ENCODE results near the gene AK5.
"Not testable (repeated sequence)": the region's sequence is repeated elsewhere in the genome, so short reads cannot be mapped to it uniquely, and the experiment has no call there.

Gene AK5

GRCh38 chr1:77290576-77290975 lies 8.8 kb downstream of the AK5 start:
- Histone ChIP-seq H3K36me3 (ENCODE audit: control insufficient read depth, low read depth, low read length) (no peaks in the 10 kb centered on the region), H3K9me3 (ENCODE audit: control insufficient read depth, low read depth, low read length) (no peaks in the 10 kb centered on the region), H3K9ac (ENCODE audit: low read length) (no peak overlapping the region), H3K4me3 (ENCODE audit: low read length) (no peak overlapping the region), H3K4me1 (ENCODE audit: control insufficient read depth, low read depth, low read length) (no peaks in the 10 kb centered on the region), H3K27ac (ENCODE audit: low read length) (no peak overlapping the region), H3K27me3 (ENCODE audit: control insufficient read depth, insufficient read depth, low read length) (peaks cover under 1% of the 10 kb centered on the region)

DNA sequence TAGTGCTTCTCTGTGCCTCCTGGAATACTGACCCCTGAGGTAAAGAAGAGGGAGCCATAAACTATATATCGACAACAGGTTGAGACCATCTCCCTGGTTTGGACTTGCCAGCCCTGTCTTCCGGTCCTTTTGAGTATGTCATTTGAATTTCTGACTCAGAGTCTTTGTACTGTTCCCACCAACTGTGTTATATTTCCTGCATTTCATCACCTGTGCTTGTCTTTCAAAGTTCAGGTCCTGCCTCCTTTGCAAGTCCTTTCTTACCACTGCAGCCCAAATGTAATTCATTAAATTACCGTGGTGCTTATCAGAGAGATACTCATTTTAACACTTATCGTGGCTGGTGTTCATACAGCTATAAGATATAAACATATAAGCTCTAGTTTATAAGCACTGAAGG lies 10.7 kb downstream of the AK5 start:
- Histone ChIP-seq H3K36me3 (ENCODE audit: control insufficient read depth, low read depth, low read length) (no peaks in the 10 kb centered on the region), H3K27me3 (ENCODE audit: control insufficient read depth, insufficient read depth, low read length) (no peaks in the 10 kb centered on the region), H3K27ac (ENCODE audit: low read length) (no peak overlapping the region), H3K9me3 (ENCODE audit: control insufficient read depth, low read depth, low read length) (no peaks in the 10 kb centered on the region), H3K9ac (ENCODE audit: low read length) (no peak overlapping the region), H3K4me3 (ENCODE audit: low read length) (no peak overlapping the region), H3K4me1 (ENCODE audit: control insufficient read depth, low read depth, low read length) (no peaks in the 10 kb centered on the region)

DNA sequence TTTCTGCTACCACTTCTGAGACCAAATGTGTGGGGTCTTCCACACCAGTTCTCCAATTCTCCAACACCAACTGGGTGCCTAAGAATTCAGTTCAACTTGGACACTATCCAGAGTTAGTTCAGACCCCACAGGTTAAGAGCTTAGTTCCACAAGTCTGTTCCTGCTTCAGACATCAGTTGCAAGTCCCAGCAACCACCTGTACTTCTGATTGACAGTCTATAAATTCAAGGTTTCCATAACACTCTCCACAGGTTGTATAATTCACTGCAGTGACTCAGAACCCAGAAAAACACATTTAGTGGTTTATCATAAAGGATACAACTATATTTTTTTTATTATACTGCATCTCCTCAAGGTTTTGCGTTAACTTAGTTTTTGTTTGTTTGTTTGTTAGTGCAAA lies 18.7 kb downstream of the AK5 start:
- H3K36me3 ChIP-seq (ENCODE audit: control insufficient read depth, low read depth, low read length), result no peaks in the 10 kb centered on the region
- H3K27me3 ChIP-seq (ENCODE audit: control insufficient read depth, insufficient read depth, low read length), result no peaks in the 10 kb centered on the region
- H3K4me1 ChIP-seq (ENCODE audit: control insufficient read depth, low read depth, low read length), result no peaks in the 10 kb centered on the region
- no peaks in the 10 kb centered on the region for H3K9me3 ChIP-seq (ENCODE audit: control insufficient read depth, low read depth, low read length)
- no peak overlapping the region for H3K27ac ChIP-seq (ENCODE audit: low read length)
- no peak overlapping the region for H3K4me3 ChIP-seq (ENCODE audit: low read length)
- no peak overlapping the region for H3K9ac ChIP-seq (ENCODE audit: low read length)

- Histone ChIP-seq H3K27me3 (ENCODE audit: control insufficient read depth, insufficient read depth, low read length) (no peaks in the 10 kb centered on the region), H3K9me3 (ENCODE audit: control insufficient read depth, low read depth, low read length) (no peaks in the 10 kb centered on the region), H3K4me3 (ENCODE audit: low read length) (no peak overlapping the region), H3K36me3 (ENCODE audit: control insufficient read depth, low read depth, low read length) (no peaks in the 10 kb centered on the region), H3K4me1 (ENCODE audit: control insufficient read depth, low read depth, low read length) (no peaks in the 10 kb centered on the region), H3K9ac (ENCODE audit: low read length) (no peak overlapping the region), H3K27ac (ENCODE audit: low read length) (no peak overlapping the region)
These were observed 21.6 kb downstream of the AK5 start for GRCh38 chr1:77303387-77303786.

DNA sequence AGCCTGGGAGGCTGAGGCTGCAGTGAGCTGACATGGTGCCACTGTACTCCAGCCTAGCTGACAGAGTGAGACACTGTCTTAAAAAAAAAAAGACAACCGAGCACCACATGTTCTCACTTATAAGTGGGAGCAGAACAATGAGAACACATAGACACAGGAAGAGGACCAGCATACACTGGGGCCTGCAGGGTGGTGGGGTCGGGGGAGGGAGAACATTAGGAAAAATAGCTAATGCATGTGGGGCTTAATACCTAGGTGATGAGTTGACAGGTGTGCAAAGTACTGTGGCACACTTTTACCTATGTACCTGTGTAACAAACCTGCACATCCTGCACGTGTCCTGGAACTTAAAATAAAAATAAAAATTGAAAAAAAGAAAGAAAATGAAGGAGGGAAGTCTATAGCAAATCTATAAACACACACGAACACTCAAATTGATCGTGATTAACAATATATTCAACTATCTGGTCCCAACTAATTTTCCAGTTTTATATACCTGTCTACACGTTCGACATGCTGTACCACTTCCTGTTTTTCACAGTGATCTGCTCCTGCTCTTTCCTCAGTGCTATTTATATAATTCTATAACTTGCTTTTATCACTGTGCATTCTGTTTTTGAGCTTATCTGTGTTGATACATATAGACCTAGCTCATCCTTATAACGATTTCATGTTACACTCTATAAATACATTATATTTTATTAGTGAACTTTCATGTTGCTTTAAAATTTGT lies 27.2 kb downstream of the AK5 start:
- Histone ChIP-seq H3K36me3 (ENCODE audit: control insufficient read depth, low read depth, low read length) (no peaks in the 10 kb centered on the region), H3K27me3 (ENCODE audit: control insufficient read depth, insufficient read depth, low read length) (no peaks in the 10 kb centered on the region), H3K27ac (ENCODE audit: low read length) (no peak overlapping the region)

DNA sequence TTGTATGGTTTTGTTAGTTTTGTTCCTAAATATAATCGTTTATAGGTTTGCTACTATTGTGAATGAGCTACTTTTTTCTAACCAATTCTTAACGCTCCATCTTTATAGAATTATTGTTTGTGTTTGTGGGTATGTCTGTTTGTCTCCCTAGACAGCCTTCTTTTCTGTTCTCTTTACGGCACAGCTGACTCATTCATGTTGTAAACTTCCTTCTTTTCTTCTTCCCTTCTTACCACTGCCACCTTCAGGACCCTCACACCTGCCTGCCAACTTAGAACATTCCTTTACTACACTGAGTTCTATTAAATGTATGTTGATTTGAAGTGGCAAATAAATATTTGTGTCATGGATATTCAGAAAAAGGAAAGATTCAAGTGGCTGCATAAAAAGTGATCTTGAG lies 29.1 kb downstream of the AK5 start:
- Histone ChIP-seq H3K9me3 (ENCODE audit: control insufficient read depth, low read depth, low read length) (no peaks in the 10 kb centered on the region), H3K9ac (ENCODE audit: low read length) (no peak overlapping the region), H3K27me3 (ENCODE audit: control insufficient read depth, insufficient read depth, low read length) (no peaks in the 10 kb centered on the region), H3K4me1 (ENCODE audit: control insufficient read depth, low read depth, low read length) (no peaks in the 10 kb centered on the region), H3K27ac (ENCODE audit: low read length) (no peak overlapping the region), H3K4me3 (ENCODE audit: low read length) (no peak overlapping the region), H3K36me3 (ENCODE audit: control insufficient read depth, low read depth, low read length) (no peaks in the 10 kb centered on the region)

More for the DNA sequence above, 27.2 kb downstream of the AK5 start:
- Histone ChIP-seq H3K9me3 (ENCODE audit: control insufficient read depth, low read depth, low read length) (no peaks in the 10 kb centered on the region), H3K4me1 (ENCODE audit: control insufficient read depth, low read depth, low read length) (no peaks in the 10 kb centered on the region), H3K4me3 (ENCODE audit: low read length) (no peak overlapping the region), H3K9ac (ENCODE audit: low read length) (no peak overlapping the region)

GRCh38 chr1:77312364-77312763 lies 30.5 kb downstream of the AK5 start:
- H3K27ac ChIP-seq (ENCODE audit: low read length); H3K4me1 ChIP-seq (ENCODE audit: control insufficient read depth, low read depth, low read length); H3K36me3 ChIP-seq (ENCODE audit: control insufficient read depth, low read depth, low read length); H3K9me3 ChIP-seq (ENCODE audit: control insufficient read depth, low read depth, low read length); H3K27me3 ChIP-seq (ENCODE audit: control insufficient read depth, insufficient read depth, low read length); H3K4me3 ChIP-seq (ENCODE audit: low read length); H3K9ac ChIP-seq (ENCODE audit: low read length): not testable (repeated sequence)

- H3K9ac ChIP-seq (ENCODE audit: low read length), result no peak overlapping the region
- H3K9me3 ChIP-seq (ENCODE audit: control insufficient read depth, low read depth, low read length), result no peaks in the 10 kb centered on the region
These were observed 31.7 kb downstream of the AK5 start for GRCh38 chr1:77313491-77313890.

GRCh38 chr1:77316006-77316405 lies 34.2 kb downstream of the AK5 start:
- H3K4me1 ChIP-seq (ENCODE audit: control insufficient read depth, low read depth, low read length), result no peaks in the 10 kb centered on the region
- no peak overlapping the region for H3K27ac ChIP-seq (ENCODE audit: low read length)
- no peak overlapping the region for H3K9ac ChIP-seq (ENCODE audit: low read length)
- no peak overlapping the region for H3K4me3 ChIP-seq (ENCODE audit: low read length)
- no peaks in the 10 kb centered on the region for H3K9me3 ChIP-seq (ENCODE audit: control insufficient read depth, low read depth, low read length)
- H3K27me3 ChIP-seq (ENCODE audit: control insufficient read depth, insufficient read depth, low read length), result no peaks in the 10 kb centered on the region
- no peaks in the 10 kb centered on the region for H3K36me3 ChIP-seq (ENCODE audit: control insufficient read depth, low read depth, low read length)

More at GRCh38 chr1:77313491-77313890, 31.7 kb downstream of the AK5 start:
- no peaks in the 10 kb centered on the region for H3K27me3 ChIP-seq (ENCODE audit: control insufficient read depth, insufficient read depth, low read length)
- no peak overlapping the region for H3K27ac ChIP-seq (ENCODE audit: low read length)
- H3K36me3 ChIP-seq (ENCODE audit: control insufficient read depth, low read depth, low read length), result no peaks in the 10 kb centered on the region
- H3K4me1 ChIP-seq (ENCODE audit: control insufficient read depth, low read depth, low read length), result no peaks in the 10 kb centered on the region
- no peak overlapping the region for H3K4me3 ChIP-seq (ENCODE audit: low read length)

DNA sequence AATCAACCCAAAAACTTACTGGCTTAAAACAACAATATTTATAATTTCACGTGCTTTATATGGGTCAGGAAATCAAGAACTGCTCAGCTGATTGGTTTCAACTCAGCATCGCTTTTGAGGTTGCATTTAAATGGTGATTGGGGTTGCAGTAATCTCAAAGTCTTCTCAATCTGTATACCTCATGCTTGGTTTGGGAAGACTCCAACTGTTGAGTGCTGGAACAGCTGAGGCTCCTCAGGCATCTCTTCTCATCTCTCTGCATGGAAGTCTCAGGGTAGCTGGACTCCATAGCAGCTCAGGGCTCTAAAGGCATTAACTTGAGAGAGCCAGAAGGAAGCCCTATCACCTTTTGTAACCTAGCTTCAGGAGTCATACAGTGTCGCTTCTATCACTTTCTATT lies 35.1 kb downstream of the AK5 start:
- peaks cover under 1% of the 10 kb centered on the region for H3K4me1 ChIP-seq (ENCODE audit: control insufficient read depth, low read depth, low read length)
- H3K36me3 ChIP-seq (ENCODE audit: control insufficient read depth, low read depth, low read length), result no peaks in the 10 kb centered on the region
- no peaks in the 10 kb centered on the region for H3K27me3 ChIP-seq (ENCODE audit: control insufficient read depth, insufficient read depth, low read length)
- no peak overlapping the region for H3K4me3 ChIP-seq (ENCODE audit: low read length)
- H3K9me3 ChIP-seq (ENCODE audit: control insufficient read depth, low read depth, low read length), result no peaks in the 10 kb centered on the region
- no peak overlapping the region for H3K27ac ChIP-seq (ENCODE audit: low read length)
- H3K9ac ChIP-seq (ENCODE audit: low read length), result no peak overlapping the region

- Histone ChIP-seq H3K4me3 (ENCODE audit: low read length) (no peak overlapping the region), H3K9me3 (ENCODE audit: control insufficient read depth, low read depth, low read length) (no peaks in the 10 kb centered on the region), H3K27me3 (ENCODE audit: control insufficient read depth, insufficient read depth, low read length) (no peaks in the 10 kb centered on the region), H3K9ac (ENCODE audit: low read length) (no peak overlapping the region), H3K27ac (ENCODE audit: low read length) (no peak overlapping the region), H3K36me3 (ENCODE audit: control insufficient read depth, low read depth, low read length) (no peaks in the 10 kb centered on the region), H3K4me1 (ENCODE audit: control insufficient read depth, low read depth, low read length) (peaks cover 8% of the 10 kb centered on the region)
These were observed 37.4 kb downstream of the AK5 start for GRCh38 chr1:77319036-77319705.
